ENCODE results near the gene SKIC8.

DNA sequence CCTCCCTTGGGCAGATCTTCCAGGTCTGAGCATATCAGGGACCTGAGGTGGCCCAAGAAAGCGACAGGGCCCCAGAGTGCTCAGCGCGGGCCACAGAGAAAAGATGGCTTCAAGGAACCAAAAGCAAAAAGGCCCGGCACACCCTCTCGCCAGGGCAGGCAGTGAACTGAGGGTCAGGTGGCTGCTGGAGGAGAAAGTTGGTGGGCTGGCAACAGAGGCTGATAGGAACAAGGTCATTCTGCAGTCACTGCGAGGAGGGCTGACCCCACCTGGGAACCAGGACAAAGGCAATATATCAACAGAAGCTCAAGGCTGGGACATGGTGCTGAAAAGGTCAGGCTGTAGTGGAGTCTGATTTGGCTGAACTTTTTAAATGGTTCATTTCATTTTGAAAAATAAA is 62.3 kb downstream of the SKIC8 start:
- TF ChIP-seq CTCF (IDR thresholded peaks at IDR 0.05), result no peak
- TF ChIP-seq POLR2A (IDR thresholded peaks at IDR 0.05), result no peak
